ENCODE data around the gene DACH1.

- no peak for TF ChIP-seq EZH2 (IDR thresholded peaks at IDR 0.05; ENCODE audit: borderline replicate concordance, low read depth, low read length, poor library complexity, severe bottlenecking)
- TF ChIP-seq CTCF (conservative IDR thresholded peaks at IDR 0.05; ENCODE audit: low read depth, low read length): no peak
Observed at GRCh38 chr13:71607575-71607974, 259.4 kb downstream of the DACH1 start.
